VCaP (cell line): Measurements from ENCODE around the gene NFIB.

Experiments
- H3K27ac ChIP-seq: fragments of 450-650 bp; 2 replicates; pipeline ENCODE4 v1.5.1; 2017
- CTCF ChIP-seq: fragments of 450-650 bp; conservative IDR thresholded peaks from 2 replicates; pipeline ENCODE4 v1.5.1; 2017; ENCODE audit warnings: mild to moderate bottlenecking, moderate library complexity

Gene NFIB

GRCh38 chr9:14306672-14307660 is 7.0 kb downstream of the NFIB start:
- peak overlapping the region; percentile 100 for H3K27ac ChIP-seq
- TF ChIP-seq CTCF, result no peak

GRCh38 chr9:14306188-14306587 is 7.8 kb downstream of the NFIB start:
- H3K27ac ChIP-seq, result peak overlapping the region; percentile 100
- no peak for TF ChIP-seq CTCF

- TF ChIP-seq CTCF, result no peak
- peak overlapping the region; percentile 100 for H3K27ac ChIP-seq
Measured at GRCh38 chr9:14304259-14304658, 9.7 kb downstream of the NFIB start.

- no peak for TF ChIP-seq CTCF
Measured at GRCh38 chr9:14303521-14303920, 10.4 kb downstream of the NFIB start.

GRCh38 chr9:14303100-14303499 is 10.8 kb downstream of the NFIB start:
- H3K27ac ChIP-seq, result peak overlapping the region; percentile 100
- no peak for TF ChIP-seq CTCF

More at GRCh38 chr9:14303521-14303920, 10.4 kb downstream of the NFIB start:
- H3K27ac ChIP-seq, result peak overlapping the region; percentile 100

GRCh38 chr9:14302405-14302804 is 11.5 kb downstream of the NFIB start:
- peak overlapping the region; percentile 6; the same call in 1 of the 2 replicates for H3K27ac ChIP-seq
- no peak for TF ChIP-seq CTCF

GRCh38 chr9:14301583-14302021 is 12.3 kb downstream of the NFIB start:
- H3K27ac ChIP-seq, result peak overlapping the region; percentile 6; the same call in 1 of the 2 replicates
- TF ChIP-seq CTCF, result no peak
